HG02763 (cell line): ENCODE data around the gene TIRAP.
"Not testable (repeated sequence)": the region's sequence is repeated elsewhere in the genome, so short reads cannot be mapped to it uniquely, and the experiment has no call there.

Source experiments
- ATAC-seq: cut with Tn5 transposase; IDR thresholded peaks from one replicate; pipeline ENCODE4 v1.9.1; 2021; ENCODE audit warnings: mild to moderate bottlenecking, moderate library complexity; ENCODE audit not compliant: unreplicated experiment

The TIRAP gene

GRCh38 chr11:126282736-126283591 is at the start of gene TIRAP:
Gene TIRAP (plus strand): TSS chr11:126283093. CDS start chr11:126290895, 7,802 bp downstream.
- ATAC-seq: peak; percentile 49

GRCh38 chr11:126233391-126233790 is 49.5 kb upstream of the TIRAP start:
- ATAC-seq: no peak

- no peak for ATAC-seq
Measured at GRCh38 chr11:126246636-126247035, 36.3 kb upstream of the TIRAP start.

GRCh38 chr11:126253265-126253664 is 29.6 kb upstream of the TIRAP start:
- ATAC-seq: no peak

GRCh38 chr11:126254819-126255218 is 28.1 kb upstream of the TIRAP start:
- ATAC-seq: no peak

- not testable (repeated sequence) for ATAC-seq
Measured at GRCh38 chr11:126255507-126255906, 27.4 kb upstream of the TIRAP start.

GRCh38 chr11:126256216-126256615 is 26.7 kb upstream of the TIRAP start:
- ATAC-seq: no peak

- ATAC-seq: no peak
Measured at GRCh38 chr11:126257144-126257543, 25.7 kb upstream of the TIRAP start.

GRCh38 chr11:126257764-126258163 is 25.1 kb upstream of the TIRAP start:
- no peak for ATAC-seq

GRCh38 chr11:126262216-126262615 is 20.7 kb upstream of the TIRAP start:
- ATAC-seq: no peak

GRCh38 chr11:126263489-126263888 is 19.4 kb upstream of the TIRAP start:
- ATAC-seq: no peak

- no peak for ATAC-seq
Measured at GRCh38 chr11:126265811-126266210, 17.1 kb upstream of the TIRAP start.

GRCh38 chr11:126267650-126268049 is 15.2 kb upstream of the TIRAP start:
- no peak for ATAC-seq

- ATAC-seq: no peak
Measured at GRCh38 chr11:126268361-126268707, 14.6 kb upstream of the TIRAP start.

- peak; percentile 99 for ATAC-seq
Measured at GRCh38 chr11:126268708-126269579, 13.9 kb upstream of the TIRAP start, which contains the start of the genes FOXRED1 and SRPRA. Gene FOXRED1 (plus strand): TSS chr11:126269154. CDS start chr11:126269207, 53 bp downstream. Gene SRPRA (minus strand): TSS chr11:126268895. CDS start chr11:126268804, 91 bp downstream.

- no peak for ATAC-seq
Measured at GRCh38 chr11:126277322-126277721, 5.6 kb upstream of the TIRAP start.

GRCh38 chr11:126277780-126278179 is 5.1 kb upstream of the TIRAP start:
- no peak for ATAC-seq

- ATAC-seq: no peak
Measured at GRCh38 chr11:126279191-126279590, 3.7 kb upstream of the TIRAP start.

GRCh38 chr11:126280595-126280994 is 2.3 kb upstream of the TIRAP start:
- no peak for ATAC-seq

- ATAC-seq: no peak
Measured at GRCh38 chr11:126281245-126281644, 1.6 kb upstream of the TIRAP start.

GRCh38 chr11:126281666-126282175 is 1.2 kb upstream of the TIRAP start:
- no peak for ATAC-seq
